Endothelial cell of umbilical vein (primary cell): ENCODE data around the gene PARD6G.

ENCODE experiments used
- EZH2 ChIP-seq: IDR thresholded peaks from 2 replicates; pipeline ENCODE4 v1.6.1; 2012; ENCODE audit warnings: borderline replicate concordance, low read depth, mild to moderate bottlenecking, moderate library complexity, low read length, inconsistent platforms; ENCODE audit not compliant: severe bottlenecking
- FOS ChIP-seq: IDR thresholded peaks from 2 replicates; pipeline ENCODE4 v1.6.1; 2011; ENCODE audit warnings: mild to moderate bottlenecking, low read length, moderate library complexity, borderline replicate concordance; ENCODE audit not compliant: insufficient read depth
- GATA2 ChIP-seq: IDR thresholded peaks from 2 replicates; pipeline ENCODE4 v1.7.0; 2011; ENCODE audit warnings: low read depth, mild to moderate bottlenecking, moderate library complexity, mixed read lengths, low read length; ENCODE audit not compliant: insufficient read length, insufficient read depth
- JUN ChIP-seq: IDR thresholded peaks from 2 replicates; pipeline ENCODE4 v1.6.1; 2011; ENCODE audit warnings: borderline replicate concordance, low read depth; ENCODE audit not compliant: insufficient read length, insufficient read depth
- MYC ChIP-seq: IDR thresholded peaks from one replicate; pipeline ENCODE4 v1.6.1; 2011; ENCODE audit warnings: mild to moderate bottlenecking, low read depth, low read length
- POLR2A ChIP-seq: IDR thresholded peaks from 2 replicates; pipeline ENCODE4 v1.6.1; 2012; ENCODE audit warnings: low read depth, mild to moderate bottlenecking, control low read depth, low read length
- POLR2AphosphoS5 ChIP-seq: IDR thresholded peaks from 2 replicates; pipeline ENCODE4 v1.6.1; 2012; ENCODE audit warnings: low read depth, mild to moderate bottlenecking, control low read depth, low read length, moderate library complexity; ENCODE audit not compliant: insufficient read depth
- TF ChIP-seq, protein P1 (sequence below), 2 donors: IDR thresholded peaks; 1 replicate in 1 of 2; 2 replicates in 1 of 2; pipeline ENCODE4 v1.5.1; 2011; ENCODE audit warnings: low read length in 2 of 2, mild to moderate bottlenecking in 2 of 2, moderate library complexity in 2 of 2, control low read depth in 1 of 2, inconsistent platforms in 1 of 2, low read depth in 1 of 2; ENCODE audit not compliant: insufficient read depth in 1 of 2; ENCODE audit errors: extremely low read depth in 1 of 2
- TF ChIP-seq, protein P2 (sequence below): IDR thresholded peaks from 2 replicates; pipeline ENCODE4 v1.6.1; 2011; ENCODE audit not compliant: insufficient read depth, insufficient read length

DNA sequence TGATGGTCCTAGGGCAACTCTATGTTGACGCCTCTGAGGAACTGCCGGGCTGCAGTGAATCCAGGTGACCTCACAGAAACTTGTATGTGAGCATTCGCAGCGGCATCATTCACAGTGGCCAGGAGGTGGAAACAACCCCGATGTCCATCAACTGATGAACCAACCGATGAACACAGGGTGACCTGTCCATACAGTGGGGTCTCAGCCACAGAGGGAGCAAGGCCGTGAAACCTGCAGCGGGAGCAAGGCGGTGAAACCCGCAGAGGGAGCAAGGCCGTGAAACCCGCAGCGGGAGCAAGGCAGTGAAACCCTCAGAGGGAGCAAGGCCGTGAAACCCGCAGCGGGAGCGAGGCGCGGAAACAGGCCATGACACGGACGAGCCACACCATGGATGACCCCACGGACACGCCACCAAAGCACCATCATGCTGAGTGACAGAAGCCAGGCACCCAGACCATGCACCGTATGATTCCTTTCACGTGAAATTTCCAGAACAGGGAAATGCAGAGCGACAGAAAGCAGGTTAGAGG is 63.0 kb downstream of the PARD6G start:
- TF ChIP-seq, protein P1, sequence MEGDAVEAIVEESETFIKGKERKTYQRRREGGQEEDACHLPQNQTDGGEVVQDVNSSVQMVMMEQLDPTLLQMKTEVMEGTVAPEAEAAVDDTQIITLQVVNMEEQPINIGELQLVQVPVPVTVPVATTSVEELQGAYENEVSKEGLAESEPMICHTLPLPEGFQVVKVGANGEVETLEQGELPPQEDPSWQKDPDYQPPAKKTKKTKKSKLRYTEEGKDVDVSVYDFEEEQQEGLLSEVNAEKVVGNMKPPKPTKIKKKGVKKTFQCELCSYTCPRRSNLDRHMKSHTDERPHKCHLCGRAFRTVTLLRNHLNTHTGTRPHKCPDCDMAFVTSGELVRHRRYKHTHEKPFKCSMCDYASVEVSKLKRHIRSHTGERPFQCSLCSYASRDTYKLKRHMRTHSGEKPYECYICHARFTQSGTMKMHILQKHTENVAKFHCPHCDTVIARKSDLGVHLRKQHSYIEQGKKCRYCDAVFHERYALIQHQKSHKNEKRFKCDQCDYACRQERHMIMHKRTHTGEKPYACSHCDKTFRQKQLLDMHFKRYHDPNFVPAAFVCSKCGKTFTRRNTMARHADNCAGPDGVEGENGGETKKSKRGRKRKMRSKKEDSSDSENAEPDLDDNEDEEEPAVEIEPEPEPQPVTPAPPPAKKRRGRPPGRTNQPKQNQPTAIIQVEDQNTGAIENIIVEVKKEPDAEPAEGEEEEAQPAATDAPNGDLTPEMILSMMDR (IDR thresholded peaks at IDR 0.05; ENCODE audit: extremely low read depth in 1 of 2, insufficient read depth in 1 of 2, low read depth in 1 of 2, low read length in 2 of 2) = no peak
- no peak for TF ChIP-seq JUN
- TF ChIP-seq, protein P2, sequence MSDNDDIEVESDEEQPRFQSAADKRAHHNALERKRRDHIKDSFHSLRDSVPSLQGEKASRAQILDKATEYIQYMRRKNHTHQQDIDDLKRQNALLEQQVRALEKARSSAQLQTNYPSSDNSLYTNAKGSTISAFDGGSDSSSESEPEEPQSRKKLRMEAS = no peak
- no peak for TF ChIP-seq POLR2AphosphoS5
- no peak for TF ChIP-seq POLR2A
- no peak for TF ChIP-seq MYC
- no peak for TF ChIP-seq EZH2
- no peak for TF ChIP-seq GATA2
- no peak for TF ChIP-seq FOS
